Ovary (tissue), 3 donors: Measurements from ENCODE around the gene TRPM2.

Source experiments
- CTCF ChIP-seq, 3 donors: fragments of 450-650 bp in 2 of 3; fragments of 200-600 bp in 1 of 3; IDR thresholded peaks; one replicate each; pipeline versions ENCODE4 v1.5.1 to v1.8.0; 2016 to 2022; ENCODE audit warnings: antibody characterized with exemption in 3 of 3, mild to moderate bottlenecking in 1 of 3
- POLR2A ChIP-seq: fragments of 450-650 bp; IDR thresholded peaks from one replicate; pipeline ENCODE4 v1.6.1; 2017; ENCODE audit warnings: antibody characterized with exemption, mild to moderate bottlenecking, moderate library complexity
- donor health status: DM: no; HTN: no; CAD: no.

- TF ChIP-seq CTCF (IDR thresholded peaks at IDR 0.05) (no peak), POLR2A (no peak)
Observed at GRCh38 chr21:44464351-44464750, 110.9 kb downstream of the TRPM2 start.
